ENCODE data around the gene DCTN3.

GRCh38 chr9:34571481-34571810 lies 48.8 kb downstream of the DCTN3 start:
- TF ChIP-seq POLR2A (IDR thresholded peaks at IDR 0.05; ENCODE audit: low read depth, low read length): no peak
- TF ChIP-seq POLR2AphosphoS5 (IDR thresholded peaks at IDR 0.05; ENCODE audit: low read depth, low read length): no peak
- no peak for TF ChIP-seq TAF1 (IDR thresholded peaks at IDR 0.05; ENCODE audit: borderline replicate concordance, low read depth, low read length)

Data from GM12892 (cell line).